Eye (tissue), 1 donor: ENCODE measurements around the gene KCNG2.

Source experiments
- DNase-seq: peaks from one replicate; pipeline ENCODE4 v3.0.0-alpha.2; 2015

KCNG2 gene

GRCh38 chr18:79889569-79889968 lies 91.8 kb downstream of the KCNG2 start:
- no peak for DNase-seq

GRCh38 chr18:79890674-79891073 lies 92.9 kb downstream of the KCNG2 start:
- DNase-seq, result no peak

- no peak for DNase-seq
Measured at GRCh38 chr18:79896738-79897137, 99.0 kb downstream of the KCNG2 start.

GRCh38 chr18:79897940-79898625 lies 100.3 kb downstream of the KCNG2 start:
- no peak for DNase-seq

- DNase-seq, result no peak
Measured at GRCh38 chr18:79898952-79899608, 101.3 kb downstream of the KCNG2 start.

GRCh38 chr18:79899609-79900445 lies 102.1 kb downstream of the KCNG2 start:
- DNase-seq, result no peak

GRCh38 chr18:79900610-79901570 lies 103.2 kb downstream of the KCNG2 start:
- DNase-seq, result no peak

- no peak for DNase-seq
Measured at GRCh38 chr18:79901665-79902064, 103.9 kb downstream of the KCNG2 start.

GRCh38 chr18:79902075-79902474 lies 104.3 kb downstream of the KCNG2 start:
- no peak for DNase-seq

- DNase-seq, result no peak
Measured at GRCh38 chr18:79902640-79903039, 104.9 kb downstream of the KCNG2 start.

- no peak for DNase-seq
Measured at GRCh38 chr18:79903071-79903635, 105.4 kb downstream of the KCNG2 start.

GRCh38 chr18:79903787-79904356 lies 106.1 kb downstream of the KCNG2 start:
- no peak for DNase-seq

- no peak for DNase-seq
Measured at GRCh38 chr18:79904357-79905147, 106.8 kb downstream of the KCNG2 start.

- no peak for DNase-seq
Measured at GRCh38 chr18:79905389-79905911, 107.7 kb downstream of the KCNG2 start.

- no peak for DNase-seq
Measured at GRCh38 chr18:79905993-79906392, 108.3 kb downstream of the KCNG2 start.

- no peak for DNase-seq
Measured at GRCh38 chr18:79906706-79907105, 109.0 kb downstream of the KCNG2 start.

GRCh38 chr18:79910563-79911343 lies 113.0 kb downstream of the KCNG2 start:
- no peak for DNase-seq

- DNase-seq, result peak; percentile 60
Measured at GRCh38 chr18:79911344-79912270, 113.9 kb downstream of the KCNG2 start.
